OCI-LY7 (cell line): ENCODE data around the gene TANGO2. TPM values are rescaled to one million over a fixed set of nuclear protein-coding genes. Genes with fewer than 3 reads are reported as not detected.

ENCODE experiments used
- BruUV-seq: library from RNA; stranded (reverse); fragments of 400-500 nt; replicated peaks from 2 replicates; lab custom pipeline; 2021; lab: Mats Ljungman, UMichigan
- CTCF ChIA-PET: fragments of 300-600 bp; sonication (Branson Sonifier 250); formaldehyde crosslinking; loops from one replicate; lab custom pipeline; 2022; ENCODE audit warnings: antibody characterized with exemption; ENCODE audit not compliant: unreplicated experiment; lab: Charles Lee
- POLR2A ChIA-PET: fragments of 300-600 bp; sonication (Branson Sonifier 250); formaldehyde crosslinking; loops from one replicate; lab custom pipeline; 2022; ENCODE audit warnings: antibody characterized with exemption; lab: Charles Lee
- DNase-seq: peaks from one replicate; pipeline ENCODE4 v3.0.0-alpha.2; 2015; ENCODE audit warnings: low spot score
- H2AFZ ChIP-seq: fragments of 200-600 bp; sonication (generic), shearing (Covaris generic); 2 replicates; pipeline ENCODE4 v1.6.1; 2014; ENCODE audit warnings: mild to moderate bottlenecking, antibody characterized with exemption, low read length, moderate library complexity
- H3K27ac ChIP-seq: fragments of 200-600 bp; sonication (generic); 2 replicates; pipeline ENCODE4 v1.5.1; 2014; ENCODE audit warnings: mixed run types, low read depth, mild to moderate bottlenecking, moderate library complexity, low read length, inconsistent platforms; ENCODE audit not compliant: poor library complexity, severe bottlenecking
- H3K36me3 ChIP-seq: fragments of 200-600 bp; sonication (generic); 2 replicates; pipeline ENCODE4 v1.6.1; 2014; ENCODE audit warnings: mild to moderate bottlenecking, antibody characterized with exemption, low read length, moderate library complexity, mixed read lengths; ENCODE audit not compliant: insufficient read depth
- H3K4me1 ChIP-seq: fragments of 200-600 bp; sonication (generic); 2 replicates; pipeline ENCODE4 v1.5.1; 2014; ENCODE audit warnings: mild to moderate bottlenecking, low read length; ENCODE audit not compliant: insufficient read depth, poor library complexity, severe bottlenecking
- H3K4me2 ChIP-seq: fragments of 200-600 bp; sonication (generic); 2 replicates; pipeline ENCODE4 v1.6.1; 2014; ENCODE audit warnings: mild to moderate bottlenecking, low read length
- H3K4me3 ChIP-seq: fragments of 200-600 bp; sonication (generic); 2 replicates; pipeline ENCODE4 v1.5.1; 2014; ENCODE audit warnings: mild to moderate bottlenecking, low read depth, low read length; ENCODE audit not compliant: poor library complexity, severe bottlenecking
- H3K79me2 ChIP-seq: fragments of 200-600 bp; sonication (generic); 2 replicates; pipeline ENCODE4 v1.6.1; 2016; ENCODE audit warnings: low read depth, mild to moderate bottlenecking, low read length, moderate library complexity, mixed read lengths; ENCODE audit not compliant: insufficient read depth
- H3K9me2 ChIP-seq: fragments of 200-600 bp; sonication (generic); 2 replicates; pipeline ENCODE4 v1.6.1; 2016; ENCODE audit warnings: mild to moderate bottlenecking, low read length, mixed read lengths; ENCODE audit not compliant: insufficient read depth
- H3K9me3 ChIP-seq: fragments of 200-600 bp; sonication (generic); 2 replicates; pipeline ENCODE4 v1.6.1; 2014; ENCODE audit warnings: mild to moderate bottlenecking, mixed run types, low read length, mixed read lengths
- H4K20me1 ChIP-seq: fragments of 200-600 bp; sonication (generic); 2 replicates; pipeline ENCODE4 v1.6.1; 2014; ENCODE audit warnings: mild to moderate bottlenecking, antibody characterized with exemption, low read length, moderate library complexity, mixed read lengths; ENCODE audit not compliant: insufficient read depth
- CTCF ChIP-seq: fragments of 200-600 bp; sonication (generic); conservative IDR thresholded peaks from 2 replicates; pipeline ENCODE4 v1.5.1; 2014; ENCODE audit warnings: mild to moderate bottlenecking, antibody characterized with exemption, low read length, moderate library complexity, mixed read lengths
- EZH2phosphoT487 ChIP-seq: fragments of 200-600 bp; sonication (generic); IDR thresholded peaks from 2 replicates; pipeline ENCODE4 v1.6.1; 2018; ENCODE audit warnings: low read depth, borderline replicate concordance, mild to moderate bottlenecking, mixed run types, antibody characterized with exemption, low read length, moderate library complexity, mixed read lengths
- intact Hi-C: fragments of 100-400 bp; cut with micrococcal nuclease; formaldehyde crosslinking; loops from one replicate; pipeline ENCODE4 v1.10.0; 2022; ENCODE audit not compliant: unreplicated experiment
- total RNA-seq, 2 experiments: library from RNA; depleted of rRNA in 1 of 2; stranded (reverse); fragments of >200 nt in 1 of 2; shearing (Covaris generic) in 1 of 2; gene quantifications; 2 replicates each; pipeline ENCODE4 v1.2.3, GENCODE V29; 2014 to 2022

Gene TANGO2
- total RNA-seq, 2 experiments from 2014 or later, result 18.3 to 23.3 TPM

DNA sequence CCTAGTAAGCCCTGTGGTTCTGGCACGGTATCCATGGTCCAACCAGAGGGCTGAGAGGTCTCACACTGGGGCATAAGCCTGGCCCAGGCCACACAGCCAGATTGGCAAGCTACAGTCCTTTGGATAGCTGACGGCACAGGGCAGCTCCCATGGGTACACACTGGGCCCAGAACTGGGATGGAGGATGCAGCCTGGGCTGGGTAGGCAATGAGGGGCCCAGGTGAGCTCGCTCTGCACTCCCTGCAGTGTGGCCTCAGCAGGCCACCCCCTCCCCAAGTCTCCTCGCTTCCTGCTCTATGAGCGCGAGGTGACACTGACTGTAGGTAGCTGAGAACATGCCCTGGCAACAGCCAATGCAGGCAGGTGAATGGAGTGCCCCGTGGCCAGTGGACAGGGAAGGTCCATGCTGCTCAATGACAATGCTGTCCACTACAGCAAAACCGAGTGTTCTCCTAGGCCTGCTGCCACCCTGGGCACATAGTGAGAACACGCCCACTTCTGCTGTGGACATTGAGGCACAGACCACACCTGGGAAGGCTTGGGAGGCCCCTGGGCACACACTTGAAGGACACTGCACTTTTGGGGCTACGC is 8.1 kb upstream of the TANGO2 start:
- no peaks in the 10 kb centered on the region for H3K9me3 ChIP-seq
- H3K27ac ChIP-seq, result no peak overlapping the region
- no peak overlapping the region for H2AFZ ChIP-seq
- H3K36me3 ChIP-seq, result no peaks in the 10 kb centered on the region
- POLR2A ChIA-PET, result no interaction called here
- intact Hi-C loops, result loop anchor here (1.0 kb wide), 1 partner anchor 43 kb away; no protein-coding TSS in a partner anchor
- H3K4me3 ChIP-seq, result no peak overlapping the region
- peaks cover 12% of the 10 kb centered on the region for H3K4me1 ChIP-seq
- H3K9me2 ChIP-seq, result no peaks in the 10 kb centered on the region
- TF ChIP-seq CTCF (no peak), EZH2phosphoT487 (no peak)
- BruUV-seq, result no TSS peak
- CTCF ChIA-PET, result no interaction called here
- H3K79me2 ChIP-seq, result no peaks in the 10 kb centered on the region
- H4K20me1 ChIP-seq, result no peaks in the 10 kb centered on the region
- no peak overlapping the region for H3K4me2 ChIP-seq
- DNase-seq, result no peak

GRCh38 chr22:20013382-20013871 is 7.5 kb upstream of the TANGO2 start:
- Histone ChIP-seq H4K20me1 (no peaks in the 10 kb centered on the region), H3K9me2 (no peaks in the 10 kb centered on the region), H3K4me1 (peaks cover 12% of the 10 kb centered on the region), H3K4me2 (no peak overlapping the region), H3K79me2 (no peaks in the 10 kb centered on the region), H3K9me3 (no peaks in the 10 kb centered on the region), H3K27ac (no peak overlapping the region), H3K36me3 (no peaks in the 10 kb centered on the region), H3K4me3 (no peak overlapping the region), H2AFZ (no peak overlapping the region)
- no TSS peak for BruUV-seq
- peak; percentile 36 for DNase-seq
- TF ChIP-seq CTCF, result peak; percentile 62
- TF ChIP-seq EZH2phosphoT487, result no peak
- ChIA-PET CTCF (interaction anchor here (0.6 kb wide), 1 partner anchor 283 kb away, joined by 3 read pairs; no protein-coding TSS in a partner anchor), POLR2A (no interaction called here)
- intact Hi-C loops, result loop anchor here (1.0 kb wide), 1 partner anchor 43 kb away; no protein-coding TSS in a partner anchor

DNA sequence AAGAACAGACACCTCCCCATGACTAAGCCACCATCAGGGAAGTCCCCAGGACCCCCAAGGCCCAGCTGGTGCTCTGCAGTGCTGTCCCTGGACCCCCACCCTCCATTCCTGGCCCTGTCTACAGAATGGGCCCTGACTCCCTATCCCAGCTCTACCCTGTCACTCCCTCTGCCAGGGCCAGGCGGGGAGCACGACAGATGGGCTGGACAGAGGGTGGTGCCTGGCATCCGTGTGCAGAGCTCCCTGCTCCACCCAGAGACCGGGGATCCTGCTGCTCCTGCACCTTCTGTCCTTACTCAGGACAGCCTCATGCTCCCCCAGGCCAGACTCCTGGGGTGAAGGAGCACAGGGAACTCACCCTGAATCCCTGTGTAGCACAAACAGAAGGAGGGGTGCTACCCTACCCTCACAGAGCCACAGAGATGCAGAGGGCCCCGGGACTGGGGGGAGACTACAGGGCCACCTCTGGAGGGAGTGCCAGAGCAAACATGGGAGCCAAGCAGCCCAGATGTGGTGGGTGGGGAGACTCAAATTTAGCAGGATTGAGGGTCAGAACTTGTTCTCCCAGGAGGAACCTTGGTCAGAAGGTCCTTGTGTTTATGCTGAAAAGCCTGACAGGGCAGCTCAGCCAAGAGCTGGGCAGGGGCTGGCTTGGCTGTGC is 6.3 kb upstream of the TANGO2 start:
- no peak overlapping the region for H2AFZ ChIP-seq
- peaks cover 12% of the 10 kb centered on the region for H3K4me1 ChIP-seq
- no TSS peak for BruUV-seq
- H3K27ac ChIP-seq, result no peak overlapping the region
- H3K36me3 ChIP-seq, result no peaks in the 10 kb centered on the region
- intact Hi-C loops, result no loop called here
- no peak for TF ChIP-seq EZH2phosphoT487
- no peak for TF ChIP-seq CTCF
- H3K9me3 ChIP-seq, result no peaks in the 10 kb centered on the region
- no peaks in the 10 kb centered on the region for H3K79me2 ChIP-seq
- no peak for DNase-seq
- POLR2A ChIA-PET, result no interaction called here
- H3K9me2 ChIP-seq, result no peaks in the 10 kb centered on the region
- H3K4me2 ChIP-seq, result no peak overlapping the region
- H4K20me1 ChIP-seq, result no peaks in the 10 kb centered on the region
- H3K4me3 ChIP-seq, result no peak overlapping the region
- CTCF ChIA-PET, result no interaction called here
